Gastrocnemius medialis (tissue), 4 donors: Measurements from ENCODE around the gene PDIA4.

Experiments used
- POLR2A ChIP-seq, 2 donors: fragments of 450-650 bp; IDR thresholded peaks; one replicate each; pipeline ENCODE4 v1.6.1; 2017; ENCODE audit warnings: antibody characterized with exemption in 2 of 2, mild to moderate bottlenecking in 2 of 2, moderate library complexity in 2 of 2
- TF ChIP-seq, protein P1 (sequence below), 5 experiments: fragments of 450-650 bp in 3 of 5; fragments of 200-600 bp in 2 of 5; sonication (generic) in 2 of 5; IDR thresholded peaks in 4 of 5; conservative IDR thresholded peaks in 1 of 5; 1 replicate in 4 of 5; 2 replicates in 1 of 5; pipeline ENCODE4 v1.5.1; 2016 to 2019; ENCODE audit warnings: antibody characterized with exemption in 5 of 5, mild to moderate bottlenecking in 3 of 5, moderate library complexity in 3 of 5

DNA sequence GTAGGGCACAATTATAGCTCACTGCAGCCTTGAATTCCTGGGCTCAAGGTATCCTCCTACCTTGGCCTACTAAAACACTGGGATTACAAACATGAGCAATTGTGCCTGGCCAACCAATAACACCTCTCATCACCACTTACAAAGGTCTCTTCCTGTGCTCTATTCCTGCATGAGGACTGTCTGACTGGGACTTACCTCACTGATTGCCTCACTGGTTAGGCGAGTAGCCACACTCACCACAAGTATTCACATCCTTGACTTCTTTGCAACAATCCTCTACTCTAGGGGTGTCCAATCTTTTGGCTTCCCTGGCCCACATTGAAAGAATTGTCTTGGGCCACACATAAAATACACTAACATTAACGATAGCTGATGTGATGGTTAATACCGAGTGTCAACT lies 22.6 kb upstream of the PDIA4 start:
- TF ChIP-seq, protein P1, sequence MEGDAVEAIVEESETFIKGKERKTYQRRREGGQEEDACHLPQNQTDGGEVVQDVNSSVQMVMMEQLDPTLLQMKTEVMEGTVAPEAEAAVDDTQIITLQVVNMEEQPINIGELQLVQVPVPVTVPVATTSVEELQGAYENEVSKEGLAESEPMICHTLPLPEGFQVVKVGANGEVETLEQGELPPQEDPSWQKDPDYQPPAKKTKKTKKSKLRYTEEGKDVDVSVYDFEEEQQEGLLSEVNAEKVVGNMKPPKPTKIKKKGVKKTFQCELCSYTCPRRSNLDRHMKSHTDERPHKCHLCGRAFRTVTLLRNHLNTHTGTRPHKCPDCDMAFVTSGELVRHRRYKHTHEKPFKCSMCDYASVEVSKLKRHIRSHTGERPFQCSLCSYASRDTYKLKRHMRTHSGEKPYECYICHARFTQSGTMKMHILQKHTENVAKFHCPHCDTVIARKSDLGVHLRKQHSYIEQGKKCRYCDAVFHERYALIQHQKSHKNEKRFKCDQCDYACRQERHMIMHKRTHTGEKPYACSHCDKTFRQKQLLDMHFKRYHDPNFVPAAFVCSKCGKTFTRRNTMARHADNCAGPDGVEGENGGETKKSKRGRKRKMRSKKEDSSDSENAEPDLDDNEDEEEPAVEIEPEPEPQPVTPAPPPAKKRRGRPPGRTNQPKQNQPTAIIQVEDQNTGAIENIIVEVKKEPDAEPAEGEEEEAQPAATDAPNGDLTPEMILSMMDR (IDR thresholded peaks at IDR 0.05 in 4 of 5, conservative IDR thresholded peaks at IDR 0.05 in 1 of 5): no peak
- TF ChIP-seq POLR2A (IDR thresholded peaks at IDR 0.05): no peak
